Measurements from ENCODE around the gene C3orf52.

Gene C3orf52

DNA sequence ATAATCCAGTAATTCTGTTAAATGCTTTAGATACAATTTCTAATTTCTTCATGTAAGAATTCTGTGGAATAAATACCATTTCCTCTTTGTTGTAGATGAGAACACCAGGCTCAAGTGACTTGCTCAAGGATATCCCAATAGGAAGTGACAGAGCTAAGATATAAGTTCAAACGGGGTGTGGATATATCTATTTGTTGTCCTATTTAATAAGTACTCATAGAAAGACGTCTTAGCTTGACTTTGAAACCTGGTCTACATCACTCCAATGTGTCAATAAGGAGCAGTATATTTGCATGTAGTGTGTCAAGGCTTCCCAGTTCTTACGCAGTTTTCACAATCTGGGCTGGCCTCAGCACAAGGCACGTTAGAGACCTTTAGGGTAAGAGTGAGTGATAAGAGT is 51.6 kb downstream of the C3orf52 start:
- H3K4me1 Mint-ChIP-seq = peaks cover 29% of the 10 kb centered on the region
- no peak overlapping the region for H3K27ac Mint-ChIP-seq (ENCODE audit: low read depth)
- ATAC-seq (replicated peaks; ENCODE audit: extremely low read depth, poor library complexity, severe bottlenecking) (no peak), DNase-seq (ENCODE audit: low spot score in 2 of 2) (no peak)
- H3K27me3 Mint-ChIP-seq = peaks cover 10% of the 10 kb centered on the region
- no peaks in the 10 kb centered on the region for H3K9me3 Mint-ChIP-seq
- H3K4me3 Mint-ChIP-seq = no peak overlapping the region
- peaks cover 3% of the 10 kb centered on the region for H3K36me3 Mint-ChIP-seq (ENCODE audit: insufficient read depth)

DNA sequence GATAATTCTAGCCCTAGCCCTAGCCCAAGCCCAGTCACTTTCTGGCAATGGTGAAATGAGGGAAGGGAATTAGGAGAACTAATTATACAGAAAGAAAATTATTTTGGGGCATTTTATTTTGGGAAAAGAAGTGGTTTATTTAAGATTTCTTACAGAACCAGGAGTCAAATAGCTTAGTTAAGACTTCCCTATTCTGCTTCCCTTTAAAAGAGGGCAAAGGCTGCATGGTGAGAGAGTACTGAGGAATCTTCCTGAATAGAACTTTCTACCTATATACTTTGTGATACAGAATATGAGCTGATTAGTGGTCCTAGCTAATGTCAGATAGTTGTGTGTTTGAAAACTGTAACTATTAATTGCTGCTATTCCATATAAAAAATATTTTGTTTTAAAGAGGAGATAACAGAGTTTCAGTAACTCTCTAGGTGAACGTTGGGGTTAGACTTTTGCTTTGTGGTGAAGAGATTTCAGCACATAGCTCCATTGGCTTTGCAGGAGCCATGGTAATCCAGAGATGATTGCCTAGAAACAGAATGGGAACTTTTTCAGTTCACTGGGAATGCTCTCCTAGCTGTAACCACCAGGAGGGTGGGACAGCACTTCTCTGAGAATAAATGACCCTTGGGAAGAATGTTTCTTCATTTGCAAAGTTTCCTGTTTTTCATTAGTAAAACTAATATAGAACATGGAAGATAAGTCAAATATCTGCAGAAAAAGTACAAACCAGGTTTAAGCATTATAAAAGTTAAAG is 52.2 kb downstream of the C3orf52 start:
- ATAC-seq (replicated peaks; ENCODE audit: extremely low read depth, poor library complexity, severe bottlenecking) = no peak
- H3K27me3 Mint-ChIP-seq = peaks cover 10% of the 10 kb centered on the region
- H3K27ac Mint-ChIP-seq (ENCODE audit: low read depth) = no peak overlapping the region
- peaks cover 1% of the 10 kb centered on the region for H3K36me3 Mint-ChIP-seq (ENCODE audit: insufficient read depth)
- no peaks in the 10 kb centered on the region for H3K9me3 Mint-ChIP-seq
- DNase-seq (ENCODE audit: low spot score in 2 of 2) = no peak
- H3K4me3 Mint-ChIP-seq = no peak overlapping the region
- peaks cover 27% of the 10 kb centered on the region for H3K4me1 Mint-ChIP-seq

DNA sequence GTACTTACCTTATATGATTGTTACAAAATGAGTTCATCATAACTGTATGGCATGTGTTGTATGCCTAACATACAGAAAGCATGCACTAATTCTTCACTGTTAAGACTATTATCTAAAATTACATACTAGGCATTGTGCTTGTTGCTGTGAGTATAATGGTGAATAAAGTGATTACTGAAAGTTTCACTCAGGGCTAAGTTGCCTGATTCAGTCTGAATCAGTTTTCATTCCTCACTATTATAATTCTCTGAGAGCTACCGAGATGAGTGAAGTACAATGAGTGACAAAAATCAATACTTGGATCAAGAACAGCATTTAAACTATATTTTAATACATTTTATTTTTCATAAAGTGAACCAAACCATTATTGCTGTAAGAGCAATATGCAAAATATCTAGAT is 54.4 kb downstream of the C3orf52 start:
- no peak overlapping the region for H3K4me3 Mint-ChIP-seq
- no peak for DNase-seq (ENCODE audit: low spot score in 2 of 2)
- peaks cover 10% of the 10 kb centered on the region for H3K27me3 Mint-ChIP-seq
- H3K27ac Mint-ChIP-seq (ENCODE audit: low read depth) = no peak overlapping the region
- no peak for ATAC-seq (replicated peaks; ENCODE audit: extremely low read depth, poor library complexity, severe bottlenecking)
- H3K4me1 Mint-ChIP-seq = peaks cover 16% of the 10 kb centered on the region
- no peaks in the 10 kb centered on the region for H3K9me3 Mint-ChIP-seq
- no peaks in the 10 kb centered on the region for H3K36me3 Mint-ChIP-seq (ENCODE audit: insufficient read depth)

DNA sequence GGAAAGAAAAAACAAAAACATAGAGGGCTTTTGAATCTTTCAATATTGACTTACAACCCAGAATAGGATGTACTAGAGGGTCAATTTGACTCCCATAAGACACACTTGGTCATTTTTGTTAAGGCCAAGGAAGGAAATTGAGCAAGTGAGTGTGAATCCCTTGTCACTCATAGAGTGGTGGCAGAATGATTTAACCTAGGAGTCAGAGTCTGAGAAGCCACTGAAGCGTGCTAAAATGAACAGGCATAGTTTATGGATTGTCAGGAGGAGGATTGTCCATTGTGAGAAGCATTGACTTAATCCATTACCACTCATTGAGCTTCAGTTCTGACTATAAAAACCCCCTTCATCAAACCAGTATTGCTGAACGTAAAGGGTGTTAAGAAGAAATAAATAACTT is 55.1 kb downstream of the C3orf52 start:
- no peaks in the 10 kb centered on the region for H3K36me3 Mint-ChIP-seq (ENCODE audit: insufficient read depth)
- peaks cover 10% of the 10 kb centered on the region for H3K27me3 Mint-ChIP-seq
- H3K9me3 Mint-ChIP-seq = peaks cover under 1% of the 10 kb centered on the region
- H3K4me3 Mint-ChIP-seq = no peak overlapping the region
- no peak for DNase-seq (ENCODE audit: low spot score in 2 of 2)
- no peak overlapping the region for H3K27ac Mint-ChIP-seq (ENCODE audit: low read depth)
- no peak for ATAC-seq (replicated peaks; ENCODE audit: extremely low read depth, poor library complexity, severe bottlenecking)
- H3K4me1 Mint-ChIP-seq = peaks cover 16% of the 10 kb centered on the region

DNA sequence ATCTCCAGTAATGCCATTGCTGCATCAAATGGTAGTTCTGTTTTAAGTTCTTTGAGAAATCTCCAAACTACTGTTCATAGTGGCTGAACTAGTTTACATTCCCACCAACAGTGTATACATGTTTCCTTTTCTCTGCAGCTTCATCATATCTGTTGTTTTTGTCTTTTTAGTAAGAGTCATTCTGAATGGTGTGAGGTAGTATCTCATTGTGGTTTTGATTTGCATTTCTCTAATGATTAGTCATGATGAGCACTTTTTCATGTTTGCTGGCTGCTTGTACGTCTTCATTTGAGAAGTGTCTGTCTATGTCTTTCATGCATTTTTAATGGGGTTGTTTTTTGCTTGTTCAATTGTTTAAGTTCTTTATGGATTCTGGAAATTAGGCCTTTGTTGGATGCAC is 57.1 kb downstream of the C3orf52 start:
- peak overlapping the region; percentile 41 for H3K27ac Mint-ChIP-seq (ENCODE audit: low read depth)

DNA sequence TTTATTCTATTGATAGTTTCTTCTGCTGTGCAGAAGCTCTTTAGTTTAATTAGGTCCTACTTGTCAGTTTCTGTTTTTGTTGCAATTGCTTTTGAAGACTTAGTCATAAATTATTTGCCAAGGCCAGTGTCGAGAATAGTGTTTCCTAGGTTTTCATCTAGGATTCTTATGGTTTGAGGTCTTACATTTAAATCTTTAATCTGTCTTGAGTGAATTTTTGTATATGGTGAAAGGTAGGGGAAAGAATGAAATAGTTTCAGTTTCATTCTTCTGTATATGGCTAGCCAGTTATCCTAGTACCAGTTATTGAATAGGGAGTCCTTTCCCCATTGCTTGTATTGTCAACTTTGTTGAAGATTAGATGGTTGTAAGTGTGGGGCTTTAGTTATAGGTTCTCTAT is 57.5 kb downstream of the C3orf52 start:
- Mint-ChIP-seq H3K36me3 (ENCODE audit: insufficient read depth) (peaks cover 2% of the 10 kb centered on the region), H3K4me3 (peak overlapping the region; percentile 50), H3K27me3 (no peaks in the 10 kb centered on the region), H3K4me1 (peaks cover 7% of the 10 kb centered on the region), H3K27ac (ENCODE audit: low read depth) (peak overlapping the region; percentile 41), H3K9me3 (peaks cover 14% of the 10 kb centered on the region)
- ATAC-seq (replicated peaks; ENCODE audit: extremely low read depth, poor library complexity, severe bottlenecking) (peak; percentile 61), DNase-seq (ENCODE audit: low spot score in 2 of 2) (no peak)

More for the DNA sequence above, 57.1 kb downstream of the C3orf52 start:
- no peaks in the 10 kb centered on the region for H3K27me3 Mint-ChIP-seq
- peaks cover 14% of the 10 kb centered on the region for H3K9me3 Mint-ChIP-seq
- DNase-seq (ENCODE audit: low spot score in 2 of 2) (no peak), ATAC-seq (replicated peaks; ENCODE audit: extremely low read depth, poor library complexity, severe bottlenecking) (peak; percentile 76)
- peak overlapping the region; percentile 50 for H3K4me3 Mint-ChIP-seq
- peaks cover 7% of the 10 kb centered on the region for H3K4me1 Mint-ChIP-seq
- peaks cover 2% of the 10 kb centered on the region for H3K36me3 Mint-ChIP-seq (ENCODE audit: insufficient read depth)

DNA sequence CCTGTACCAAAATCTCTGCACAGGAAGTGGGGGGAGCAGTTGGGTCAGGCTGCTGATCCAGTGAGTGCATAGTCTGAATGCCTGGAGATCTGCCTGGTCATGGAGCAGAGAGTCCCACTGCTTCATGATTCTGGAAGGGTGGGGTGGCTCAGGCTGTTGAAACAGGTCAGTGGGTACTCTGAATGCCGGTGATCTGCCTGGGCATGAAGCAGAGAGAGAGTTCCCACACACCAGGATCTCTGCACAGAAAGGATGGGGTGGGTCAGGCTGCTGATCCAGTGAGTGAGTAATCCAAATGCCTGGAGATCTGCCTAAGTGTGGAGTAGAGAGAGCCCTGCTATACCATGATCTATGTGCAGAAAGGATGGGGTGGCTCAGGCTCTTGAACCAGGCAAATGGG is 62.9 kb downstream of the C3orf52 start:
- H3K4me3 Mint-ChIP-seq = no peak overlapping the region
- DNase-seq (ENCODE audit: low spot score in 2 of 2) (no peak), ATAC-seq (replicated peaks; ENCODE audit: extremely low read depth, poor library complexity, severe bottlenecking) (no peak)
- H3K36me3 Mint-ChIP-seq (ENCODE audit: insufficient read depth) = peaks cover 2% of the 10 kb centered on the region
- H3K27me3 Mint-ChIP-seq = no peaks in the 10 kb centered on the region
- H3K27ac Mint-ChIP-seq (ENCODE audit: low read depth) = no peak overlapping the region
- no peaks in the 10 kb centered on the region for H3K4me1 Mint-ChIP-seq
- H3K9me3 Mint-ChIP-seq = peaks cover 14% of the 10 kb centered on the region

DNA sequence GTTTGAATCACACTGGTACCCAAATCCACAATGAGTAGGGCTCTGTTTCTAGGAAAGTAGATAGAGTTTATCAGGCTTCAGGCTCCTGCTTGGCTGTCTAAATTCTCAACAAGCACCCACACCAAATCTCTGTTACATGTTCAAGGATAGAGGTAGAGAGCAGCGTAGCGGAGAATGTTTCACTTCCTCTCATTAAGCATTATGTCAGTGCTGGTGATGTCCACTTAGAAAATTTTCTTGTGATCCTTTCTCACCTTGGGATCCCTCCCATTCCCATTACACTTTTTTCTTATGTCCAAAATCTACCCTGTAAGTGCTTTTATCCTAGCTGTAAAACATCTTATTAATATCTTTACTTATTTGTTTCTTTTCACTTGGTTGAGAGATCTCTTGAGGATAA is 81.6 kb downstream of the C3orf52 start:
- Mint-ChIP-seq H3K4me1 (no peaks in the 10 kb centered on the region), H3K9me3 (peaks cover 5% of the 10 kb centered on the region), H3K36me3 (ENCODE audit: insufficient read depth) (no peaks in the 10 kb centered on the region), H3K27ac (ENCODE audit: low read depth) (no peak overlapping the region), H3K27me3 (no peaks in the 10 kb centered on the region), H3K4me3 (no peak overlapping the region)
- DNase-seq (ENCODE audit: low spot score in 2 of 2) (no peak), ATAC-seq (replicated peaks; ENCODE audit: extremely low read depth, poor library complexity, severe bottlenecking) (no peak)

Data from central memory CD8-positive, alpha-beta T cell (primary cell).